Left kidney (tissue), 2 donors: ENCODE data around the gene B4GALNT4. TPM values are rescaled to one million over a fixed set of nuclear protein-coding genes. Genes with fewer than 3 reads are reported as not detected.
"Not testable (repeated sequence)": the region's sequence is repeated elsewhere in the genome, so short reads cannot be mapped to it uniquely, and the experiment has no call there.

Experiments
- DNase-seq: peaks from one replicate; pipeline ENCODE4 v3.0.0-alpha.2; 2013
- polyA plus RNA-seq: library from polyadenylated mRNA; unstranded; fragments of 120-200 nt; gene quantifications from one replicate; pipeline ENCODE4 v1.2.1, GENCODE V29; 2013; ENCODE audit not compliant: insufficient read length

B4GALNT4 gene
- polyA plus RNA-seq, 1 donor, result 65.8 TPM

DNA sequence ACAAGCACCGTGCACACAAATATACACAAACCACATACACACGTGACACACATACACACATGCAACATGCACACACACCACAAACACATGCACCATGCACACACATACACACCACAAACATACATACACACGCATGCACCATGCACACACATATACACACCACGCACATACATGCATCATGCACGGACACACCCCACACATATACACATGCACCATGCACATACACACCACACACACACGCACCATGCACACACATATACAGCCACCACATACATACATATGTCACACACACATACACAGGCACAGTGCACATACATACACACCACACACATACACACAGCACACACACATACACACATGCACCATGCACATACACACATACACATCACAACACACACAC lies 12.7 kb upstream of the B4GALNT4 start:
- DNase-seq, result no peak

DNA sequence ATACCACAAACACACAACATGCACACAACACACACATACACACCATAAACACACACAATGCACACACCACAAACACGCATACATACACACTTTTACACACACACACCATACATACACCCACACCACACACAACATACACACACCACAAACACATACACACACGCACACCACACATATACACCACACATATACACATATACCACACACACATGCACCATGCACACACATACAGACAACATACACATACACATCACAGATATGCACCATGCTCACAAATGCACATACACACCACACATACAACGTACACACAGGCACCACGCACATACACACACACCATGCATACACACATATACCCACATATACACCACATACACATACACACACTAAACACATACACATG lies 11.7 kb upstream of the B4GALNT4 start:
- no peak for DNase-seq

DNA sequence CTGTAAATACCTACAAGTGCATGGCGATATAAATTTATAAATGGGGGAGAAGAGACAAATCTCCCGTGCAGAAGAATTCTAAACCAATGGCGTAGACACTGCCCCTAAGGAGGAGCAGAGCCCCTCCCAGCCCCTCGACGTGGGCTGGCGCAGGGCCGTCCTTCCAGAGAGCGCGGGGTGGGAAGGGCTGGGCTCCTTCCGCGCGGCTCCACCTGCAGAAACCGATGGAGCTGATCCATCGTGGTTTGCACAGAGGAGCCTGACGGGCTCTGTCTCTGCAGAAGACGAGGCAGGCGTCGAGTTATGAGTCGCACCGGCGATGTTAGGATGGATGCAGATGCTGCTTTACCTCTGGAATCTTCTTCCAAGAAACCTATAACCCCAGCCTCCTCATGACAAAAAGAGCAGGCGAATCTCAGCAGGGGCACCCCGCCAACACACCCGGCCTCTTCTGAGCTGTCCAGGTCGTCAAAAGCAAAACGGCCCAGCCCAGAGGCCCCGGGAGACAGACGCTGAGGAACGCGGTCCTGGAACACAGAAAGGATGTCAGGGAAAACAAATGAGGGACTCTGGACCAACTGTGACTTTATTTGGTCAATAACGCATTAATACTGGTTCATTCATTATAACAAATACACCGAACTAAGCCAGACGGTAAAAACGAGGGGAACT lies 11.0 kb upstream of the B4GALNT4 start:
- DNase-seq, result no peak

DNA sequence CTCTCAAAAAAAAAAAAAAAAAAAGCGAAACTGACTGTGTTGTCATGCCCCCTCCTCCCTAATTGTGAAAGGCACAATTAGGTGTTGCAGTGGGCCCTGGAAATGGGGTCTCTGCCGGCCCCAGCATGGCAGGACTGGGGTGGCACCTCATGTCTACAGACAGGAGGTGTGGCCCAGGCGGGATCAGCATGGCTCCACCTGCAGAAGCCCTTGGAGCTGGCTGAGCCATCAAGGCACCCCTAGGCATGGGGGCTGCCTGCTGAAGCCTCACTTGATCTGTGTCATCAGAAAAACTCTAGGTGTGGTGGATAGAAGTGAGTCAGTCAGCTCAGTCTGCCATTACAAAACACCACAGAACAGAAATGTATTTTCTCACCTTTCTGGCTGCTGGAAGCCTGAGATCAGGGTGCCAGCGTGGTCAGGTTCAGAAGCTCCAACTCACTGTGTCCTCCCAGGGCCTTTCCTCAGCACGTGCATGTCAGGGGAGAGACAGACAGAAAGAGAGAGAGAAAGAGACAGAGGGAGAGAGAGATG lies 10.1 kb upstream of the B4GALNT4 start:
- no peak for DNase-seq

DNA sequence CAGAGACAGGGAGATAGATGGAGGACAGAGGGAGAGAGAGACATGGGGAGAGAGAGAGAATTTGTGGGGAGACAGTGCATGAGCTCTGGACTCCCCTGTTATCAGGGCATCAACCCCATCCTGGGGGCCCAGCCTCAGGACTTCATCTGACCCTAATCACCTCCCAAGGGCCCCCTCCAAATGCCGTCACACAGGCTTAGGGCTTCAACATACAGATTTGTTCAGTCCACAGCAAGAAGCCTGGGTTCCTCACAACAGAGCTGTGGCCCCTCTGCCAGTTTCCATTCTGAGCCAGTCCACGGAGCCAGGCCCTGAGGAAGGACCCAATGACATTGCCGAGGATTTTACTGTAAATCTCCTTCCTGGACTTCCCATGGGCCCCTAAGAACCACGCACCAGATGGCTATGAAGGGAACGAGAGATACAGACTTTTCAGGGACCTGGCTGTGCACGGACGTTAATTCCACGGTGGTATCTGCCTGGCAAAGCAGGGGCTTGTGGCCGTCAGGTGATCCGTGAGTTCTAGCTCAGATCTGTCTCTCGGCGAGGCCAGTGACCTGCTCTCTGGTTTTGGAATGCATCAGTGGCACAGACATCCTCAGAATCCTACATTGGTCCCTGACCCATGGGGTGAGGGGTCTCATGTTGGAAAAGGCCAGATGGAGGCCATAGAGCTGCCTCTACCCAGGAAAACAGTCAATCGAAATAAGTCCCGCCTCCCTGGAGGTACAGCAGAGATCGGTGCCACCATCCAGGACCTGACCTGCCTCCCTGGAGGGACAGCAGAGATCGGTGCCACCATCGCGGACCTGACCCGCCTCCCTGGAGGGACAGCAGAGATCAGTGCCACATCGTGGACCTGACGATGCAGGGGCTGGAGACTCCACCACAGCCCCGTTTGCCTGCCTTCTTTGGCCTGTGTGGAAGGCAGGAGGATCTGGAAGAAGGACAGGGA lies 8.7 kb upstream of the B4GALNT4 start:
- no peak for DNase-seq

DNA sequence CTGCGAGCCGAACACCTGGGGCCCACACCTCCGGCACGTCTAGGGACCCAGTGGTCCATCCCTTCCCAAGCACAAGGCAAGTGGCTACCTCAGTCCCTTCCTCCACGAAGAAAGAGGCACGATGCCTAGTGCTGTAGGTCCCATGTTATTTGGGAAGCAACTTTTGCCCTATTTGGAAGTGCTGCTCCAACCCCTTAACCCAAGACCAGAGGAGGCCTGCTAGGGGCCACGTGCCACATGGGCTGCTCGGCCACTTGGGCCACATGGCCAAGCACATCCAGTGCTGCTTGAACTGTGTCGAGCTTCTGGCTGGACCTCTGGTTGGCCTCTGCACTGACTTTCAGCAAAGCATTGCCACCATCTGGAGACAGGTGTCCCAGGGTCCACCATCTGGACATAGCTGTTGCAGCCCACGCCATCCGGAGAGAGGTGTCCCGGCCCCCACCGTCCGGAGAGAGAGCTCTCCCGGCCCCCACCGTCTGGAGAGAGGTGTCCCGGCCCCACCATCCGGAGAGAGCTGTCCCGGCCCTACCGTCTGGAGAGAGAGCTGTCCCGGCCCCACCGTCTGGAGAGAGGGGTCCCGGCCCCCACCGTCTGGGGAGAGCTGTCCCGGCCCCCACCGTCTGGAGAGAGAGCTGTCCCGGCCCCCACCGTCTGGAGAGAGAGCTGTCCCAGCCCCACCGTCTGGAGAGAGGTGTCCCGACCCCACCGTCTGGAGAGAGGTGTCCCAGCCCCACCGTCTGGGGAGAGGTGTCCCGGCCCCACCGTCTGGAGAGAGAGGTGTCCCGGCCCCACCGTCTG lies 6.5 kb upstream of the B4GALNT4 start:
- DNase-seq, result no peak

DNA sequence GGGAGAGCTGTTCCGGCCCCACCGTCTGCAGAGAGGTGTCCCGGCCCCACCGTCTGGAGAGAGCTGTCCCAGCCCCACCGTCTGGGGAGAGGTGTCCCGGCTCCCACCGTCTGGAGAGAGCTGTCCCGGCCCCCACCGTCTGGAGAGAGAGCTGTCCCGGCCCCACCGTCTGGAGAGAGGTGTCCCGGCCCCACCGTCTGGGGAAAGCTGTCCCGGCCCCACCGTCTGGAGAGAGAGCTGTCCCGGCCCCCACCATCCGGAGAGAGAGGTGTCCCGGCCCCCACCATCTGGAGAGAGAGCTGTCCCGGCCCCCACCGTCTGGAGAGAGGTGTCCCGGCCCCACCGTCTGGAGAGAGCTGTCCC lies 5.9 kb upstream of the B4GALNT4 start:
- DNase-seq, result not testable (repeated sequence)

DNA sequence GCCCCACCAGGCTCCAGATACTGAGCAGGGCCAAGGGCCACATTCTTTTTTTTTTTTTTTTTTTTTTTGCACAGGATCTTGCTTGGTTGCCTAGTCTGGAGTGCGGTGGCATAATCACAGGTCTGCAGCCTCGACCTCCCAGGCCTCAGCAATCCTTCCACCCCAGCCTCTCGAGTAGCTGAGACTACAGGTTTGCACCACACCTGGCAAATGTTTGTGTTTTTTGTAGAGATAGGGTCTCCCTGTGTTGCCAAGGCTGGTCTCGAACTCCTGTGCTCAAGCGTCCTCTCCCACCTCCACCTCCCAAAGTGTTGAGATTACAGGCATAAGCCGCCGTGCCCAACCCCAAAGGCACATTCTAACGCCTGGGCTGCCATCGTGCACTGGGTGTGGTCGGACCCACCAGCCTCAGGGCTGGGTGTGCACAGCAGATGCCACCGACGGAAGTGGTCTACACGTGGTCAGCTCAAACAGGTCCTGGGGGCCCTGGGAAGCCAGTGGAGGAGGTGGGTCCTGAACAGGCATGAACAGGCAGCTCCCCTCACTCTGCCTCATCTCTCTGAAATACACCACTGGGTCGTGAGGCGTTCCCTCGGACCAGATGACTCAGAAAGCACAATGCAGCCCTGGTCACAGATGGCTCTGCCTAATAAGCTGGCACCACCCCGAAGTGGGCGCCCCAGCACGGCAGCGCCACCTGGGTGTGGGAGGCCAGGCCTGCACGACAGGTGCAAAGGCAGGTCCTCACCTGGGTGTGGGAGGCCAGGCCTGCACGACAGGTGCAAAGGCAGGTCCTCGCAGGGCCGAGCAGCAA lies 5.1 kb upstream of the B4GALNT4 start:
- no peak for DNase-seq

DNA sequence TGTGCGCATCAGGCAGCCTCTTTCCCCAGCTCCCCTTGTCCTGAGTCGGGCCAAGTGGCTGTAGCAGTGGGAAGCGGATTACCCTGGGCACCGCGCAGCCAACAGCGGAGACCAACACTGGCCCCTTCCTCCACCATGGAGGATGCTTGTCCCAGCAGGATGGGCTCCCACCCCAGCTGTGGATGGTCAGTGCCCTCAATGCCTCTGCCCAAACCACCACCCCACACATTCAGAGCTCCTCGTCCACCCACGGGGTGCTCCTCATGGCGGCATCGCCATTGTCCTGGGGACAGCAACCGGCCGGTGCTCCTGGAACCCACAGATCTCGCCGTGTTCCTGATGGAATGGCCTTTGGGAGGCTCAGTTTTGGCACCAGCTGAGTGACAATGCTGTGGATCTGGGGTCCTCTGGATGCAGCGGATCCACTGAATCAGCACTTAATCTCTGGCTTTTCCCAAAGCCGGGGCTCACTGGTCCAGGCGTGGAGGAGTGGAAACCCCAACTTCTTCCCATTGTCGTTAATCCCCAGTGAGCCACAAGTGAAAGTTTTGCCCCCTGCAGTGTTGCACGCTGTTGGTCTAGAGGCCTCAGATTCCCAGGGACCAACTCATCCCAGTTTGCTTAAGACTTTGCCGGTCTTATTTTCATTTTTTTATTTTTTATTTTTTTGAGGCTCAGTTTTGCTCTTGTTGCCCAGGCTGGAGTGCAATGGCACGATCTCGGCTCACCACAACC lies 4.1 kb upstream of the B4GALNT4 start:
- DNase-seq, result no peak

DNA sequence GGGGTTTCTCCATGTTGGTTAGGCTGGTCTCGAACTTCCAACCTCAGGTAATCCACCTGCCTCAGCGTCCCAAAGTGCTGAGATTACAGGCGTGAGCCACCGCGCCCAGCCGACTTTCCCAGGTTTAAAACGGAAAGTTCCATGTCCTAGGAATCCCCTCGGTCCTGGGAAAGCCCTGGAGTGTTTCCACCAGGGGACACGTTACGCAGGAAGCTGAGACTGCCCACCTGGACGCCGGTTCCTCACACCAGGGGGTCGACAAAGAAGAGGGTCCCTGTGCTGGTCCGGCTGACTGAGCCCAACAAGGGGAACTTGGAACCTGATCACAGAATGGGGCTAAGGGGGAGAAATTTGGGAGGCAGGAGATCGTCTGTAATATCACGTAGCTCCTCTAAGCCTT lies 3.5 kb upstream of the B4GALNT4 start:
- DNase-seq, result no peak

DNA sequence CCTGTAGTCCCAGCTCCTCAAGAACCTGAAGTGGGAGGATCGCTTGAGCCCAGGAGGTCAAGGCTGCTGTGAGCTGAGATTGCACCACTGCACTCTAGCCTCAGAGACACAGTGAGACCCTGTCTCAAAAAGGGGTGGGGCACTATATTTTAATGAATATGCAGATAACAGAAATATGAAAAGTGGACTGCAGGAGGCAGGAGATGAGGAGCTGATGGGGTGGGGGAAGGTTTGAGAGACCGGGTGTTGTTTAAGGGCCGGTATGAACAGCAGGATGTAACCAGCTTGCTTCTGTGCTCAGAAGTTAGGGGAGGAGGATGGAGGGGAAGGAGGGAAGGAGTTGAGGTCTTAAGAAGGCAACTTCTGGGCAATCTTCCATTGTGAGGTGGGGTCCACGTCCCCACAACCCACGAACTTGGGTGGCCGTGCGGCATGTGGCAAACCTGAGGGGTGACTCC lies 1.3 kb upstream of the B4GALNT4 start:
- no peak for DNase-seq

DNA sequence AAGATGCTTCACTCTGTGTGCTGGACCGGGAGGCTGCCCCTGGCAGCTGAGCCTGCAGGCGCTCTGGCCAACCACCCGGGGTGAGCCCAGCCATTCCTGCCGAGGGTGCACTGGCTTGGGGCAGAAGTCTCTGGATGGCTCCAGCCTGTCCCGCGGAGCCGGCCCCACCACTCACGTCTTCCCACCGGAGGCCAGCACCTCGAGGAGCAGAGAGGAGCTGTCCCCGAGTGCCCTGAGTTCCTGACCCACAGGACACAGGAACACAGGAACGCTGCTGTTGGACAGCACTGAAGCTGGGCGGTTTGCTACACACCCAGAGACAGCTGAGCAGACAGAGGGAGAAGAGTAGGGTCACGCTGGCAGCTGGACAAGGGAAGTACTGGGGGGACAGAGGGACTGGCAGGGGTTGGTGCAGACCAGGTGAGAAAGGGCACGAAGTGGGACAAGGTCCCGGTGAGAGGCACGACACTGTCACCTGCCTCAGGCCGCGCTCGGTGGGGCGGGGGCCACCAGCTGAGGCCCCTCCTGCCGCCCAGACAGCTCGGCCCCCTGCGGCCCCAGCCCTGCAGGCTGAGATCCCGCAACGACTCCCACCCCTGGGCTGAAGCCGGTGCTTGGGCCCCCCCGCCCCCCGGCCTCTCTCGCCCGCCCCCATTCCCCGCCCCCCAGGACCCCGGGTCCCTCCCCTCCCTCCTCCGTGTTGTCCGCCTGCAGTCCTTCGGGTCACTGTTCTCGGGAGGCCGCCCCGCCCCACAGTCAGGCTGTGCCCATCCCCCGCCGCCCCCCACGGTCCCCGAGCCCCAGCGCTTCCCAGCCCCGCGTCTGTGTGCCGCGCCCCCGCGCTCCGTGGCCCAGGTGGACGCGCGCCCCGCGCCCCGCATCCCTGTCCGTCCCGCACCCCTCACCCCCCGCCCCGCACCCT lies 624 bp upstream of the B4GALNT4 start:
- no peak for DNase-seq

DNA sequence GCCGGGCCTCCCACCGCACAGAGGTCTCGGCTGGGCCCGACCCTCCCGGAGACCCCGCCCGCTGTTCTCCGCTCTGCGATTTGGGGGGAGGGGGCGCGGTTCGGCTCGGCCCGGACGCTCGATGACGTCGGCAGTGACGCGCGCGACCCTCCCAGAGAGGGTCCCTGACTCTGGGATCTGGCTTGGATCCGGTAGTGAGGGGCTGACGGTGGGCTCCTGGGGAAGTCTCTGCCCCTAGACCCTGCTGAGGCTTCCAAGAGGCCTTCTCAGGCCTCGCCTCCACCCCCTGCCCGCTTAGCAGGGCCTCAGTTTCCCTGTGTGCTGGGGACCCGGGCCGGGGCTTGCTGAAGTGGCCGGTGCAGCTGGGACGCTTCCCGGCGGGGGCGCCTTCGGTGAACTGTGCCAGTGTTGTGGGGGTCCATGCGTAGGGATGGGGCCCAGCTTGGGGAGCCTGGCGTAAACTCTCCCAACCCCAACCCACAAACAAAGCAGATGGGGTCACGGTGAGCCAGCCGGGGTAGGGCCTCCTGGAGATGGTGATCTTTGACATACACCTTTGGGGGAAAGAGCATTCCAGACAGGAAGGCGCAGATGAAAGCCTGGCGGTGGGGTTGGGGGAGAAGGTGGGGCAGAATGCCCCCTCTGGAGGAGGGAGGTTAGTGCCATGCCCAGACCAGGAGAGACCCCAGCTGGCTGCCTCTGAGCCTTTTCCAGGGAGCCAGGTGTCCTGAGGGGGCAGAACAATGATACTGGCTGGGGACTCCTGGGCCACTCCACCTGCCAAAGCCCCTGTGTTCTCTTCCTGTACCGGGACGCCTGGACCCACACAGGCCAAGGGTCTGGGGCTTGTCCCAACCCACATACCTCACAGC lies 1.0 kb downstream of the B4GALNT4 start:
- DNase-seq, result no peak

DNA sequence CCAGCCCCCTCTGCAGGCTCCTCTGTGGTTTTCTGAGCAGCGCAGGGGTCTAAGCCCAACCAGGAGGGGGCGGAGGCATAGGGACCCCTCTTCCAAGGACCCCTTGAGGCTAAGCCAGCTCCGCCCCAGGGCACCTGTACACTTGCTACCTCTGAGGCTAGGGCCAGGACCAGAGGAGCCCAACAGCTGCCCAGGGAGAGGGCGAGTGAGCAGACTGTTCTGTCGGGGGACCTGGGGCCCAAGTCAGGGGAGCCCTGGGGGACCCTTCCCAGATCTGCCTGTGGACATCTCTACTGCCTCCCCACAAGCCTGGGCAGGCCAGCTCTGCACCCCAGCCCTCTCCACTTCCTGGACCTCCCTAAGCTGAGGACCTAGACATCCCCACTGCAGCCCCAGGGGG lies 1.8 kb downstream of the B4GALNT4 start:
- no peak for DNase-seq

DNA sequence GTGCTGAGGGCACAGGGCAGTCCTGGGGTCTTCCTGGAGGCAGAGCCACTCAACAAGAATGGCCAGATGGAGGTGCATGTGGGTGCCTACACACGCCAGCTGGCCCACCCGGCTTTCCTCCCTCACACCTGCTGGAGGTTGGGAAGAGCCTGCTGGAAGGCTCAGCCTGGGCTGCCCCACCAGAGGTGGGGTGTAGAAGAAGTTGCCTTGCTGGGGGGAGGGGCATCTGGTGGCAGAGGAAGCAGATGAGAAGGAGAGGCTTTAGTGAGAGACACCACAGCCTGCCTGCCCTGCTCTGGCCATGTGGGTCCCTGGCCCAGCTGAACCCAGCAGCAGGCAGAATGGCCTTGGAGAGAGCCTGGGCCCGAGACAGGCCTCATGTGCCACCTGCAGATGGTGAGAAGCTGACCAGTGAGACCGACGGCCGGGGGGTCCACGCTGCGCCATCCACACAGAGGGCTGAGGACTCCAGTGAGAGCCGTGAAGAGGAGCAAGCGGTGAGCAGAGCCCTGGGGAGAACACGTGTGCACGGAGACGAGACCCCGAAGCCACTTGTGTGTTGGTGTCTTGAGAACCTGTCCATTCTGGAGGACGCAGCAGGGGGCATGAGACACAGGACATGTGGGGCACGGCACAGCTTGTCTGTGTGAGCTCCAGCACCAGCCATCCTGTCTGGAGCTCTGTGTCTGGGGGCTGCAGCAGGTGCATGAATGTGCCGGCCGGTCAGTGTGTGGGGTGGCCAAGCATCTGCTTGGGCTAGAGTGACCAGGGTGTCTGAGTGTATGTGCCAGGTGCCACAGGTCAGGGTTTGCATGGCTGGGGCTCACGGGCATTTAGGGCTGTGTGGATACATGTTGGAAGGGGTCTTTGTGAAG lies 2.7 kb downstream of the B4GALNT4 start:
- DNase-seq, result no peak

DNA sequence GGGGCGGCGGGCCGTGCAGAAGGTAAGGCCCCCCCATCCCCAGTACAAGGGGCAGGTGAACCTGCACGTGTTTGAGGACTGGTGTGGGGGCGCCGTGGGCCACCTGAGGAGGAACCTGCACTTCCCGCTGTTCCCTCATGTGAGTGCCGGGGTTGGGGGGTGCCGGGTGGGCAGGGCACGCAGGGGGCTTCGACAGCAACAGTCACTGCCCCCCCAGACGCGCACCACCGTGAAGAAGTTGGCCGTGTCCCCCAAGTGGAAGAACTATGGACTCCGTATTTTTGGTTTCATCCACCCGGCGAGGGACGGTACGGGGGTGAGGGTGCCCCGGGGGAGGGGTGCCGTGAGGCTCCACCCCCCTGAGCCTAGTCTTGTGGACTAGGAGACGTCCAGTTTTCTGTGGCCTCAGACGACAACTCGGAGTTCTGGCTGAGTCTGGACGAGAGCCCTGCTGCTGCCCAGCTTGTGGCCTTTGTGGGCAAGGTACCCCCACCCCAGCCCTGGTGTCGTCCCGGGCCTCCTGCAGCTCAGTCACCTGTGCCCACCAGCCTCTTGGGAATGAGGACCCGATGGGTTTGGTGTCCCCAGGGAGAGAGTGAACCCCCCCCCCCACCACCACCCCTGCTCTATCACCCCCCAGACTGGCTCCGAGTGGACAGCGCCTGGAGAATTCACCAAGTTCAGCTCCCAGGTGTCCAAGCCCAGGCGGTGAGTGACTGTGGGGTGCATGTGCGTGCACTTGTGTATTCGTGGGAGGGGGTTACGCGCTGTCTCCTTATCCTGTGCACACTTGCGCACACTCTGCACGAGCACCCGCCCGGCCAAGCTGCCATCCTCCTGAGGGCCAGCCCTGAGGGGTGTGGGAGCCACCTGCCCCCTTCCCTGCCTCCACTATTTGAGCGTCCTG lies 3.8 kb downstream of the B4GALNT4 start:
- DNase-seq, result no peak
